WI38 (cell line): ENCODE results near the gene NUF2.
"Not testable (repeated sequence)": the region's sequence is repeated elsewhere in the genome, so short reads cannot be mapped to it uniquely, and the experiment has no call there.

Experiments used
- H3K4me3 ChIP-seq: 2 replicates; pipeline ENCODE4 v1.5.1; 2011; ENCODE audit warnings: low read depth, mild to moderate bottlenecking, control low read depth, low read length
- TF ChIP-seq, protein P1 (sequence below): IDR thresholded peaks from 2 replicates; pipeline ENCODE4 v1.5.1; 2012; ENCODE audit warnings: low read depth, mild to moderate bottlenecking, control low read depth, low read length

Gene NUF2

DNA sequence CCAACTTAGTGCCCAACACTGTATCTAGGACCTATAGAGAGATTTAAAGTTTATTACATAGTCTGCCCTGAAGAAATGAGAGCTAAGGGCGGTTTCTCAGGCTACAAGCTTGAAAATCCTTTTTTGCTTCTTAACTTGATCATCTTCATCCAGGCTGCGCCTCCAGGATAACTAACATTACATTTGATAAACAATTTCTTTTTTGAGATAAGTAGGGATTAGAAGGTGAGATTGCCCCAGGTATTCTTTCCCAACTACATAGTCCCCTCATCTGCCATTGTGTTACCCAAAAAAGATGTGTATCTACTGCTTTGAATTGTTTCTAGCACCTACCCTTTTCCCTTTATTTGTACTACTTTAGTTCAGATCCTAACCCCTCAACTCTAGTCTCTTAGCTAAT, 25.4 kb downstream of the NUF2 start:
- TF ChIP-seq, protein P1, sequence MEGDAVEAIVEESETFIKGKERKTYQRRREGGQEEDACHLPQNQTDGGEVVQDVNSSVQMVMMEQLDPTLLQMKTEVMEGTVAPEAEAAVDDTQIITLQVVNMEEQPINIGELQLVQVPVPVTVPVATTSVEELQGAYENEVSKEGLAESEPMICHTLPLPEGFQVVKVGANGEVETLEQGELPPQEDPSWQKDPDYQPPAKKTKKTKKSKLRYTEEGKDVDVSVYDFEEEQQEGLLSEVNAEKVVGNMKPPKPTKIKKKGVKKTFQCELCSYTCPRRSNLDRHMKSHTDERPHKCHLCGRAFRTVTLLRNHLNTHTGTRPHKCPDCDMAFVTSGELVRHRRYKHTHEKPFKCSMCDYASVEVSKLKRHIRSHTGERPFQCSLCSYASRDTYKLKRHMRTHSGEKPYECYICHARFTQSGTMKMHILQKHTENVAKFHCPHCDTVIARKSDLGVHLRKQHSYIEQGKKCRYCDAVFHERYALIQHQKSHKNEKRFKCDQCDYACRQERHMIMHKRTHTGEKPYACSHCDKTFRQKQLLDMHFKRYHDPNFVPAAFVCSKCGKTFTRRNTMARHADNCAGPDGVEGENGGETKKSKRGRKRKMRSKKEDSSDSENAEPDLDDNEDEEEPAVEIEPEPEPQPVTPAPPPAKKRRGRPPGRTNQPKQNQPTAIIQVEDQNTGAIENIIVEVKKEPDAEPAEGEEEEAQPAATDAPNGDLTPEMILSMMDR = no peak
- no peak overlapping the region for H3K4me3 ChIP-seq

GRCh38 chr1:163351912-163352311, 30.2 kb downstream of the NUF2 start:
- no peak overlapping the region for H3K4me3 ChIP-seq
- TF ChIP-seq, protein P1 = no peak

DNA sequence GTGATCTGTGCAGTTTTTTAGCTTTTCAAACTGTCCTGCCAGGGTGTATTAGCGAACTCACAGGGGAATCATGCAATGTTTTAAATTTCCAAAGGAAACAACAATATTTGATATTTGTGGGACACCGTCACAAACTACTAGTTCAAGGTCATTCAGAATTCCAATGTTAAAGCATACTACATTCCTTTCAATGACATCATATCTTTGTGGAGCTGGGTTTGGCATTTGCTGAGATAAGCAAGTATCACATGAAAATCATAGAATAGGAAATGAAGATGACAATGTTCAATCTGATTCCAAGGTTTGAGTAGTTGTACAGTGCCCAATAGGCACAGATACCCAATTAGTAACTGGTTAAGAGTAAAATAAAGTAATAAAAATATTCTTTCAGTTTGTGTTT, 35.6 kb downstream of the NUF2 start:
- no peak overlapping the region for H3K4me3 ChIP-seq
- TF ChIP-seq, protein P1 = no peak

DNA sequence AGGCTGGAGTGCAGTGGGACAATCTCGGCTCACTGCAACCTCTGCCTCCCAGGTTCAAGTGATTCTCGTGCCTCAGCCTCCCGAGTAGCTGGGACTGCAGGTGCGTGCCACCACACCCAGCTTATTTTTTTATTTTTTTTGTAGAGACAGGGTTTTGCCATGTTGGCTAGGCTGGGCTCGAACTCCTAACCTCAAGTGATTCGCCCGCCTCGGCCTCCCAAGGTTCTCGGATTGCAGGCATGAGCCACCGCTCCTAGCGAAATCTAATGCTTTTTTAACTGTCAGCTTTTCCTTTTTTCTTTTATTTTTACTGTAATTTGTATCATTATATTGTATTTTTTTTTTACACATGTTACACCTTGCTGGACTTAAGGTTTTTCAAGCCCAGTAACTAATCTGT, 36.4 kb downstream of the NUF2 start:
- not testable (repeated sequence) for H3K4me3 ChIP-seq

- TF ChIP-seq, protein P1 = no peak
- H3K4me3 ChIP-seq = no peak overlapping the region
Observed at GRCh38 chr1:163361123-163361934, 39.6 kb downstream of the NUF2 start.

GRCh38 chr1:163365186-163365585, 43.4 kb downstream of the NUF2 start:
- no peak overlapping the region for H3K4me3 ChIP-seq
- TF ChIP-seq, protein P1 = no peak

DNA sequence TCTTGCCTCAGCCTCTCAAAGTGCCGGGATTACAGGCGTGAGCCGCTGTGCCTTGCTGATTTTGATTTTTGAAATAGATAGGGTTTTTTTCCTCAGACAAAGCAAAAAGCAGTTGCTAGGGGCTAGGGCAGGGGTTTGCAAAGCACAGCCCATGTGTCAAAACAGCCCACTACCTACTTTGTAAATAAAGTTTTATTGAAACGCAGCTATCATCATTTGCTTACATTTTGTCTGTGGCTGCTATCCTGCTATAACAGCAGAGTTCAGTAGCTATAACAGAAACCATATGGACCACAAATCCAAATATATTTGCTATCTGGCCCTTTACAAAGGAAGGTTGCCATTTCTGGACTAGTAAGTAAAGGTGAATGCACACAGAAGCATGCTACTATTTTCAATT, 44.8 kb downstream of the NUF2 start:
- H3K4me3 ChIP-seq = no peak overlapping the region
- TF ChIP-seq, protein P1 = no peak

GRCh38 chr1:163367721-163368120, 46.0 kb downstream of the NUF2 start:
- H3K4me3 ChIP-seq = no peak overlapping the region
- TF ChIP-seq, protein P1 = no peak
